ENCODE measurements around the gene PARP3. TPM values are rescaled to one million over a fixed set of nuclear protein-coding genes. Genes with fewer than 3 reads are reported as not detected.

PARP3 gene
- total RNA-seq, 1 donor from 2014 or later: 15.2 TPM

DNA sequence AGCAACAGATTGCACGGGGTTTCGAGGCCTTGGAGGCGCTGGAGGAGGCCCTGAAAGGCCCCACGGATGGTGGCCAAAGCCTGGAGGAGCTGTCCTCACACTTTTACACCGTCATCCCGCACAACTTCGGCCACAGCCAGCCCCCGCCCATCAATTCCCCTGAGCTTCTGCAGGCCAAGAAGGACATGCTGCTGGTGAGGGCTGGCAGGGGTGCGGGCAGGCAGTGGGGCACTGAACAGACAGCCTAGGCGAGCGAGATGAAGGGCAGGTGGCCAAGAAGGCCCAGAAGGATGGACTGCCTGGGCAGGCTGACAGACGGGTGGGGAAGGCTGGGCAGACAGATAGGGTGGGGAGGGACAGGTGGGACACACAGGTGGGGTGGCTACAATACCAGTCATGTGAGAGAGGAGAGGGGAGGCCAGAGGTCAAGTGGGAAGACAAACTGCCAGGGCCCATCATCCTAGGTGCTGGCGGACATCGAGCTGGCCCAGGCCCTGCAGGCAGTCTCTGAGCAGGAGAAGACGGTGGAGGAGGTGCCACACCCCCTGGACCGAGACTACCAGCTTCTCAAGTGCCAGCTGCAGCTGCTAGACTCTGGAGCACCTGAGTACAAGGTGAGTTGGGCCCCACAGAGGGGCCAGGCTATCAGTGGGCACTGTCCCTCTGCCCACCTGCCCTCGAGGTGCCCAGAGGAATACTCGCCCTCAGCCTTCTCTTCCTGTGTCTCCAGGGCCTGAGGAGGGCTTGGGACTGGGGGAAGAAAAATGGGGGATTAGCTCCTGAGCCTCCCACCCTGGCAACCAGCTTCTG lies 3.1 kb downstream of the PARP3 start:
- intact Hi-C loops (cut with DNase I): no loop called here
- peak; percentile 74 for DNase-seq (ENCODE audit: low spot score)

DNA sequence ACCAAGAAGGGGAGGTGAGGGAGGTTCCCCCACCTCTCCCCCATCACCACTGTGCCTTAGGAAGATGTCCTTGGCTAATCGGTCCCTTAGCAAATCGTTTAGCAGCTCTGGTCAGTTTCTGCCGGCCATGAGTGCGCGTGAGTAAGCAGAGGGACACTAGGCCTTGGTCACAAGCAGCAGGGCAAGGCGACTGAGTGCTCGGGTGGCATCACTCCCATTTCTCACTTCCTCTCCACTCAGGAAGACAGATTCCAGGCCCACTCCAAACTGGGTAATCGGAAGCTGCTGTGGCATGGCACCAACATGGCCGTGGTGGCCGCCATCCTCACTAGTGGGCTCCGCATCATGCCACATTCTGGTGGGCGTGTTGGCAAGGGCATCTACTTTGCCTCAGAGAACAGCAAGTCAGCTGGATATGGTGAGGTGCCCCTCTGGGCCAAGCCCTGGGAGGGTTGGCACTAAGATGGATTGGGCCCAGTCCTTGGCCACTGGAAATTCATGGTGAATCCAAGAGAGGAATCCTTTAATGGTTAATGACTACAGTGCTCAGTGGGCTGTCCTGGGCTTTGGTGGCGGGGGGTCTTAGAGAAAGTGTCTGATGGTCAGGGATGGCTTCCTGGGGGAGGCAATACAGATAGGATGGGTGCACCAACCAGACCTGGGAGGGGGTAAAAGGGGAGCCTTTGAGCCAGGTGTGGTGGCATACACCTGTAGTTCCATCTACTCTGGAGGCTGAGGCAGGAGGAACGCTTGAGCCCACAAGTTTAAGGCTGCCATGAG lies 4.0 kb downstream of the PARP3 start:
- peak; percentile 69 for DNase-seq (ENCODE audit: low spot score)
- intact Hi-C loops (cut with DNase I): no loop called here

DNA sequence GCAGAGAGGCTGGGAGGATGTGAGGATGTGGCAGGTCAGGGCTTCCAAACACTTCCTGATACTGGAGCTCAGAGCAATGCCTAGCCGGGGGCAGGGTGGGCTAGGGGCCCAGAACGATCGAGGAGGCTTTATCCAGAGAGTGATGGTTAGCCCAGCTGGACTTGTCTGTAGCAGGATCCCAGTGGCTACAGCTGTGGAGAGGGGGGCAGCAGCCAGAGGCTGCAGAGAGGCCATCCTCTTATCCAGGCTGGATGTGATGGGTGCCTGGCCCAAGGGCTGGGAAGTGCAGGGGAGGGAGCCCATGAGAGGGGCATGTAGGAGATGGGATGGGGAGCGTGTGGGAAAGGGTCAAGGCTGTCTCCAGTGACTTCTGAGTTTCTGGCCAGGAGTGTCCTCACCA lies 4.6 kb downstream of the PARP3 start:
- intact Hi-C loops (cut with DNase I): no loop called here
- DNase-seq (ENCODE audit: low spot score): peak; percentile 54

DNA sequence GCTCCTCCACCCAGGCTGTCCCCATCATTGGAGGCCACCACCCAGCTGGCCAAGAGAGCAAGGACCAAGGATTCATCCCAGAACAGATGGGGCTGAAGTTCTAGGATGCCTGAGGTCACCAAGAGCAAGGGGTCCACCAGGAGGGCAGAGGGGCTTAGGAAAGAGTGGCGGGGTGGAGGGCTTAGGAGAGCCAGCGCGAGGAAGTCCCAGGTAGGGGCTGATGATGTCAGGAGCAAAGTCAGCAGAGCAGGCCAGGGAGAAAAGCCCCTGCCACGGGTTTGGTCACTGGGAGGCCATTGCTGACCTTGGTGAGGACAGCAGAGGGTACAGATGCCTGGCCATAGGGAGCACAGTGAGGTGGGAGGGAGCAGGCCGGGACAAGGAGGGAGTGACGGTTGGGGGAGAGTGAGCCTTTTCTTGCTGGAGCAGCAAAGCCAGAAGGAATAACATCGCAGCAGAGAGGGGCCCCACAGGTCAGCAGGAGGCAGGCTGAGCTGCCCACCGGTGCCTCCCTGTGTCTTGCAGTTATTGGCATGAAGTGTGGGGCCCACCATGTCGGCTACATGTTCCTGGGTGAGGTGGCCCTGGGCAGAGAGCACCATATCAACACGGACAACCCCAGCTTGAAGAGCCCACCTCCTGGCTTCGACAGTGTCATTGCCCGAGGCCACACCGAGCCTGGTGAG lies 5.2 kb downstream of the PARP3 start:
- peak; percentile 33 for DNase-seq (ENCODE audit: low spot score)
- intact Hi-C loops (cut with DNase I): no loop called here

DNA sequence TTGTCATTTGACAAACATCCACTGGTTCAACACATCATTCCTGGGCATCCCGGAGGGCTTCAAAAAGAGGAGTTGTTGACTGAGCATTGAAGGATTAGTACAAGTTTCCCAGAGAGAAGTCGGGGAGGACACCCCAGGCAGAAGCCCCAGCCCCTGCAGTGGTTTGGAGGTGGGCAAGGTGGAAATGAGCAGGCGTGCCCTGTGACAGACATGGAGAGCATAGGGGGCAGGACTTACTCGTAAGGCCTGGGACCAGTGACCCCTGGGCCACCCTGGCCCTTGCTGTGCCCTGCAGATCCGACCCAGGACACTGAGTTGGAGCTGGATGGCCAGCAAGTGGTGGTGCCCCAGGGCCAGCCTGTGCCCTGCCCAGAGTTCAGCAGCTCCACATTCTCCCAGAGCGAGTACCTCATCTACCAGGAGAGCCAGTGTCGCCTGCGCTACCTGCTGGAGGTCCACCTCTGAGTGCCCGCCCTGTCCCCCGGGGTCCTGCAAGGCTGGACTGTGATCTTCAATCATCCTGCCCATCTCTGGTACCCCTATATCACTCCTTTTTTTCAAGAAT lies 5.9 kb downstream of the PARP3 start:
- intact Hi-C loops (cut with DNase I): no loop called here
- no peak for DNase-seq (ENCODE audit: low spot score)

DNA sequence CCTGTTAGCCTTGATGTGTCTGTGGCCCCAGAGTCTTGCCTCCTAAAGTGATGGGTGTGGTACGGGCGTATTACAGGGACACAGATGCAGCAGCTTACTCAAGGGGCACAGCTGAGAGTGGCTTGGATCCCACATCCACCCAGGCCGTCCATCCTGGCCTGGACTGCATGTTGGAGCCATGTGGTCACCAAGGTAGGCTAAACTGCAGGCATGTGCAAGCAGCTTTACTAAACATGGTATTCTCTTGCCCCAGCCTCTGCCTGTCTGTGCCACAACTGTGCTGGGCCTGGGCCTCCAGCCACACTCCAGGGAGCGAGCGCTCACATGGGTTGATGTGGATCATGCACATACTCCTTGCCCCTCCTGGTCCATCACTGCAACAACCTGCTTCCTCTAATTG lies 7.0 kb downstream of the PARP3 start:
- intact Hi-C loops (cut with DNase I): no loop called here
- no peak for DNase-seq (ENCODE audit: low spot score)

DNA sequence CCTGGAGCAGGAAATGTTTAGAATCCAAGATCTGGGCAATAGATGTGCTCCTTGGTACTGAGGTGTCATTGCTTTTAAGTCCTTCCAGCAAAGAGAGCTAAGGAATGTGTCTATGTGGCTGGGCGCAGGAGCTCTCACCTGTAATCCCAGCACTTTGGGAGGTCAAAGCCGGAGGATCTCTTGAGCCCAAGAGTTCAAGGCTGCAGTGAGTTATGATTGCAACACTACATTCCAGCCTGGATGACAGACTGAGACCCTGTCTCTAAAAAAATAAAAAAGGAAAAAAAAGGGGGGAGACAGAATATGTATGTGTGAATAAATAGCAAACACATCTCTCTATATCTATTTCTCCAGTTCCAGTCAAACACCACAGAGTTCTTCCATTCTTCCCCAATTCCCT lies 8.7 kb downstream of the PARP3 start:
- intact Hi-C loops (cut with DNase I): no loop called here
- DNase-seq (ENCODE audit: low spot score): no peak

DNA sequence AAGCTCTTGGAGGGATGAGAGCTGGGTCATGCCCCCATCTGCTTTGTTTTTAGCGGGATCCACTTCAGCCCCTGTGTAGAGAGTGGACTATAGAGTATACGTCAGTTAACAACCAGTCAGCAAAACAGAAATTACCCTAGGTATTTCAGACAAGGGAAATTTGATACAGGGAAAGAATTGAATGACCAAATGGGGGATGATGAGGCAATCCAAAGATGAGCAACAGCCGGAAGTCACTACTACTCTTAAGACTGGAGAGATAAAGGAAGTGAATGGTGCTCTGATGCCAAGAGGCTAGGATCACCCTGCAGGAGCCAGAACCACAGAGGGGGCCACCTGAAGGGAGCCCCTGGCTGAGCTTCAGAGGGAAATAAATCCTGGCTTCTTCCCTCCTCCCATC lies 11.3 kb downstream of the PARP3 start:
- intact Hi-C loops (cut with DNase I): no loop called here
- no peak for DNase-seq (ENCODE audit: low spot score)

DNA sequence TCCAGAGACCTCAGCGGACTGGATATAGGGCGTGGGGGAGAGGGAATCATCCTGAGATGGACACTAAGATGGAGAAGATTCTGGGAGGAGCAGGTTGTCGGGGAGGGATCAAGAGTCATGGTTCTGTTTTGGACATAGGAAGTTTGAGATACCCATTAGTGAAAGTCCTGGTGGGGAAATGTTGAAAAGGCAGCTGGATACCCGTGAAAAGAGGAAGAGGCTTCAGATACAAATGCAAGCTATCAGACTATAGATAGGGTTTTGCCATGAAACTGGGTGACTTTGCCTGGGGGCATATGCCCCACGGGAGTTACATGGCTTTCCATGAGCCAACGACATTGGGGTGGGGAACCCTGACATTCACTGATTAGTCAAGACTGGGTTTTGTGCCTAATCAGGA lies 11.9 kb downstream of the PARP3 start:
- no peak for DNase-seq (ENCODE audit: low spot score)
- intact Hi-C loops (cut with DNase I): no loop called here

DNA sequence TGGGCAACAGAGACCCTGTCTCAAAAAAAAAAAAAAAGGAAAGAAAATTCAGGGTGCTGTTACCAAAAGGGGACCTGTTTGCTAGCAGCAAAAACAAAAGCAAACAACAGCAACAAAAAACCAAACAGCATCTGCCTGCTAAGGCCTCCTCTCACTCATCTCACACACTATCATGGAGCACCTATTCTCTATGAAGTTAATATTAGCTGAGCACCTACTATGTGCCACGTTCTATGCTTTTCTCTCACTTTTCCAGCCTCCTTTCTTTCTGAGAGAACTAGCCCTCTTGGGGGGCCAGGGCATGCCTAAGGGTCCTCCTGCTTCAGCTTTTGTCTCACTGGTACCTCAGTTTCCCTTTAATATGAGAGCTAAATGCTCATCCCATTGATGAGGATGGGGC lies 12.6 kb downstream of the PARP3 start:
- intact Hi-C loops (cut with DNase I): no loop called here
- no peak for DNase-seq (ENCODE audit: low spot score)

DNA sequence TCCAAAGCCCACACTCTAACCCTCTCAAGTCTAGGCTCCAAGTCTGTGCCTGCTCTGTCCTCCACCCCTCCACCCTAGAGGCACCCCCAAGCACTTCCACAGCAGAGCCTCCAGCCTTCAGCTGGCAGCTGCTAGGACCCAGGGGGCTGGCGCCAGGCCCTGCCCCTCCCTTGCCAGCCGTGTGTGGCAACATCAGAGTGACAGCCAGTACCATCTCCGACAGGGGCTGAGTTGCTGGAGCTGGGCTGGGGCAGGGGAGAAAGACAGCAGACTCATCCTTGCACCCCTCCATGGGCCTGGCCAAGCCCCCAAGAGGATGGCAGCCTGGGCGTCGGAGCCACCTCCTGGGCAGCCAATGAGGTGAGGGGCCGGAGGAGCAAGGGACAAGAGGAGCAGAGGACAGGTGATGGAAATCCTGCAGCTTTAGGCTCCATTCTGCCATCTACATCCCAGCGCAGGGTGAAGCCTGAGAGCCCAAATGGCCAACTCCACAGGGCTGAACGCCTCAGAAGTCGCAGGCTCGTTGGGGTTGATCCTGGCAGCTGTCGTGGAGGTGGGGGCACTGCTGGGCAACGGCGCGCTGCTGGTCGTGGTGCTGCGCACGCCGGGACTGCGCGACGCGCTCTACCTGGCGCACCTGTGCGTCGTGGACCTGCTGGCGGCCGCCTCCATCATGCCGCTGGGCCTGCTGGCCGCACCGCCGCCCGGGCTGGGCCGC lies 13.2 kb downstream of the PARP3 start, which contains the start of gene GPR62:
Gene GPR62, plus strand, starts transcription at position 207 of the 718 bp plus-strand sequence. Its CDS starts 272 bp downstream, at position 479.
- intact Hi-C loops (cut with DNase I): no loop called here

DNA sequence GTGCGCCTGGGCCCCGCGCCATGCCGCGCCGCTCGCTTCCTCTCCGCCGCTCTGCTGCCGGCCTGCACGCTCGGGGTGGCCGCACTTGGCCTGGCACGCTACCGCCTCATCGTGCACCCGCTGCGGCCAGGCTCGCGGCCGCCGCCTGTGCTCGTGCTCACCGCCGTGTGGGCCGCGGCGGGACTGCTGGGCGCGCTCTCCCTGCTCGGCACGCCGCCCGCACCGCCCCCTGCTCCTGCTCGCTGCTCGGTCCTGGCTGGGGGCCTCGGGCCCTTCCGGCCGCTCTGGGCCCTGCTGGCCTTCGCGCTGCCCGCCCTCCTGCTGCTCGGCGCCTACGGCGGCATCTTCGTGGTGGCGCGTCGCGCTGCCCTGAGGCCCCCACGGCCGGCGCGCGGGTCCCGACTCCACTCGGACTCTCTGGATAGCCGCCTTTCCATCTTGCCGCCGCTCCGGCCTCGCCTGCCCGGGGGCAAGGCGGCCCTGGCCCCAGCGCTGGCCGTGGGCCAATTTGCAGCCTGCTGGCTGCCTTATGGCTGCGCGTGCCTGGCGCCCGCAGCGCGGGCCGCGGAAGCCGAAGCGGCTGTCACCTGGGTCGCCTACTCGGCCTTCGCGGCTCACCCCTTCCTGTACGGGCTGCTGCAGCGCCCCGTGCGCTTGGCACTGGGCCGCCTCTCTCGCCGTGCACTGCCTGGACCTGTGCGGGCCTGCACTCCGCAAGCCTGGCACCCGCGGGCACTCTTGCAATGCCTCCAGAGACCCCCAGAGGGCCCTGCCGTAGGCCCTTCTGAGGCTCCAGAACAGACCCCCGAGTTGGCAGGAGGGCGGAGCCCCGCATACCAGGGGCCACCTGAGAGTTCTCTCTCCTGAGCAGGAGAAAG lies 14.0 kb downstream of the PARP3 start:
- no peak for DNase-seq (ENCODE audit: low spot score)
- intact Hi-C loops (cut with DNase I): no loop called here

More for the DNA sequence above, 13.2 kb downstream of the PARP3 start, which contains the start of gene GPR62:
- DNase-seq (ENCODE audit: low spot score): no peak

DNA sequence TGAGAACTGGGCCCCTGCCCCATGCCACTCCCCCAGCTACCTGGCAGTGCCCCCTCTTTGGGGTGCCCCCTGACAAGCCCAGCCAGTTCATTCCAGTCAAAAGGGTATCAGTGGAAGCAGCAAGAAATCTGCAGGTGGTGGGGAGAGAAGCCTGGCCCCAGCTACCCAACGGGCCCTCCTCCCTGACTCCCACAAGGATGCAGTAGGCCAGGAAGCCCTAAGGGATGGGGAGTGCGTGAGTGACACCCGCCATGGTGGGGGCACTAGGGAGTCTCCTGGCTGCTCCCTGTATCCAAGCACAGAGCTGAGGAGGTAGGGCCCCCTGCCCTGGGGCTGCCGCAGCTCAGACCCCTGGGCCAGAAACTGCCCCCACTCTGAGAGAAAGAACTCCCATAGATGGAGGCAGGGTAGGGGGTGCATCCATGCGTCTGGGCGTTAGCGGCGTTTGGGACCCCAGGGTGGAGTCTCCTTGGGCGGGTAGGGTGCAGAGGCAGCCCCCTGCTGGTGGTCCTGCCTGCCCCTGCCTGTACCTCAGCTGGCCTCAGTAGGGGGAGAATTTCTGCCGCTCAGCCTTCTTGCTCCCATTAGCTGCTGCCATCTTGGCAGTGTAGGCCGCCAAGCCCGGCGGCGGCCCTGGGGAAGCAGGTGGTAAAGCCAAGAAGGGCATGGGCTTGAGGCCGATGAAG lies 15.5 kb downstream of the PARP3 start:
- intact Hi-C loops (cut with DNase I): no loop called here
- DNase-seq (ENCODE audit: low spot score): no peak

DNA sequence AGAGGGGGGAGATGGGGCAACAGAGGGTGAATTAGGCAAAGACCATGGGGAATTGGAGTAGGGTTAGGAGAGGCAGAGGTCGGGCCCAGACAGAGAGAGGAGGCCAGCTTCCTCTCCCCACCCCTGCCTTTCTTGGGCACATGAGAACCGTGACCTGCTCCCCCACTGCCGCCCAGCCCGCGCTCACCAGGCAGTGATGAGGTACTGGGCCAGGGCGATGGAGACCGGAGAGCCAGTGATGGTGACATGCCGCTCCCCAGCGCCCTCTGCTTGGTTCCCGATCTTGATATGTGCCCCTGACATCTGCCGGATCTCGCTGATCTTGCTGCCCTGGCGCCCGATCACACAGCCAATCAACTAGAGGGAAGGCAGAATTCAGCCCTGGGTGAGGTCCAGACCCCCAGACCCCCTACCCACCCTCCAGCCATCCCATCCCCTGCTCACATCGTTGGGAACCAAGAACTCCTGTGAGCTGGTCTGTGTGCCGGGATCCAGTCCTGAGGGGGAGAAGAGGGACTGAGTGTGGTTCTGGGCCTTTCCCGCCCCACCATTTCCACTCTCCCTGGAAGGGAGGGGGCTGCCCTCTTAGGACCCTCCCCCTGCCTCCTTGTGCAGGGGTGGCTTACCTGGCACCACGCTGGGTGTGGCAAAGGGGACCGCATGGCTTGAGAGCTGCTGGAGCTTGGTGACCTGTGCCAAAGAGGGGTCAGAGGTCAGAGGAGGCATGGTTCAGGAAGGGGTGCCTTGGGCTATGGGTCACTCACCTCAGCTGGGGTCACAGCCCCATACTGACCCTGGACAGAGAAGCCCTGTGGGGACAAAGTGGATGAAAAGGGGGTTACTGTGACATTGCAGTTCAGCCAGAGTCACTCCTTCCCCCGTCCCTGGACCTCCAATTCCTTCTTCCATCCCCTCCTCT lies 16.7 kb downstream of the PARP3 start:
- no peak for DNase-seq (ENCODE audit: low spot score)
- intact Hi-C loops (cut with DNase I): no loop called here

DNA sequence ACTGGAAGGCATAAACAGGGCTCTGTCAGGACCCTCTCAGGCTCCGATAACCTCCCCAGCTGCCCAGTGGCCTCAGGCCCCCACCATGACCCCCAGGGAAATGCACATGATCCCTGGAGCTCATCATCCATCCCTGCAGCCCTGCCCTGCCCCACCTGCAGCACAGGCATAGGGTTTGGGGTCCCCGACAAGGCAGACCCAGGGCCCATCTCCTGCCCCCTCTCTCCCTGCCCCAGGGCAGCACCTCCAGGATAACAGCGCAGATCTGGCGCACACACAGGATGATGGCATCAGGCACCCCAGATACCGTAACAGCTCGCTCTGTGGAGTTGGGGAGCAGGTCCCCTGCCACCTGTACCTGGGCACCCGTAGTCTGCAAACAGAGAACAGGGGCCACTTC lies 17.5 kb downstream of the PARP3 start:
- no peak for DNase-seq (ENCODE audit: low spot score)
- intact Hi-C loops (cut with DNase I): no loop called here

DNA sequence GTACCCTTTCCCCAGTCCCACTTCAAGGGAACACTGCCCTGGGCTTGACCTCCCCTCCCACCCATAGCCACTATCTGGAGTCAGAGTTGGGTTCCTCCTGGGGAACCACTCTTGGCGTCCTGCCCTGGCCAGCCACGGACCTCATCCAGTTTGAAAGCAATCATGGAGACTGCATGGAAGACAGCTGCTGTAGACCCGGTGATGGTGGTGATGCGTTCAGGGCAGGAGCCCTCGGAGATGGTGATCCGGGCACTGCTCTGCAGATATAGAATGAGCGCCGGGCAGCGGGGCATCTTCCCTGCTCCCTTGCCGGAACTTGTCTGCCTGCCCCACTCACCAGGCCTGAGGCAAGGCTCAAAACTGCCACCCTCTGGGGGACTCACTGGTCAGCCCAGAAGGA lies 18.2 kb downstream of the PARP3 start:
- no peak for DNase-seq (ENCODE audit: low spot score)
- intact Hi-C loops (cut with DNase I): no loop called here

DNA sequence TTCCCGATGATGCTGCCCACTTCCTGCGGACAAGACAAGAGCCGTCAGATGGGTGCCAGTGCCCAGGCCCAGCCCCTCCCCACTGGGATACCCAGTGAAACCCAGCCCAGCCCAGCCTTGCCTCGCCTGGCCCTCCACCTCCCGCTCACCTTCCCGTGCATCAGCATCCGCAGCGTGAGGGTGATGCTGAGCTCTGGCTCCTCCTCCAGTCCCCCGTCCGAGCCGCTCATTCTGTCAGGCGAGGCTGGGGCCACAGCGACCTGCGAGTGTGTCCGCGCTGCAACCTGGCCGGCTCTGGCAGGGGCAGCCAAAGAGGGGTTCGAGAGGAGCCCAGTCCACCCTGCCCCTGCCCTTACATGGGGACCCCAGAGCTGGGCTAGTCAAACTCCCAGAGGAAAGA lies 18.8 kb downstream of the PARP3 start:
- intact Hi-C loops (cut with DNase I): no loop called here
- no peak for DNase-seq (ENCODE audit: low spot score)
